Stromal cell of bone marrow (primary cell): ENCODE measurements around the gene SENP6.

Experiments used
- DNase-seq: peaks from one replicate; pipeline ENCODE4 v3.0.0-alpha.2; 2012; ENCODE audit warnings: low read depth

Gene SENP6

GRCh38 chr6:75747152-75747992 lies 145.7 kb downstream of the SENP6 start:
- DNase-seq, result no peak

GRCh38 chr6:75748003-75748742 lies 146.5 kb downstream of the SENP6 start:
- DNase-seq, result no peak

DNA sequence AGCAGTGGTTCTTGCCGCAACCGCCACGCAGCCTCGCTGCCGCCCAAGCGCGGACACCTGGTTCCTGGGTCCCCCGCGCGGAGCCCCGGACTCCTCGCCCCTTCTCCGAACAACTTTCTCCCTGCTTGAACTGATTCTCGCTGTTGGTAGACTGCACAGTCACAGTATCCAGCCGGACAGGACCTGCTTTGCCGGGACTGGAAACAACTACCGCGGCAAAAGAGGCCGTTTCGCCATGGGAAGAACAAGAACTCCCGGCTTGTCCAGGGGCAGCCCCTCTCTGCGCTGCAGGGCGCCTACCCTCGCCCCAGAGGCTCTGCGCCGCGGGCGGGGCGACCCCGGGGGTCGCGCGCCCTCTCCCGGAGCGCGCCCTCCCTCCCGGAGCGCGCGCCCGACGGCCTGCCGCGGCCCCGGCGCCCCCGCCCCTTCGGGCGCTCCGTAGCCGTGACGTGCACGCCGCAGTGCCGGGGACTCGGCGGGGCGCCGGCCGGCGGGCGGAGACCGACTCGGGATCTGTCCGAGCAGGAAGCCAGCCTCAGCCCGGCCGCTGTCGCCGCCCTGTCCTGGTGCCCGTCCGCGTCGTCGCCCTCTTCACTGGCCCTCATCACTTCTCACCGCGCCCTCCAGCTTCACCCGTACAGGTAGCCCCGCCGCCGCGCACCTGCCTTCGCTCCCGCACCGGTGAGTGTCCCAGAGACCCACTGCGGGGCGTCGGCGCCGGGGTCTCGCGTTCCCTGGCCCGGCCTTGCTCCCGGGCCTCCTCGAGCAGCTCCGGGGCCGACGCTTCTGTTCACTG lies 147.3 kb downstream of the SENP6 start, which contains the start of gene MYO6:
Gene MYO6, plus strand, starts transcription at position 497 of the 796 bp plus-strand sequence. CDS start 68,309 bp downstream, outside the sequence.
- DNase-seq, result peak; percentile 47

GRCh38 chr6:75751443-75751842 lies 149.8 kb downstream of the SENP6 start:
- DNase-seq, result no peak

GRCh38 chr6:75752365-75752764 lies 150.7 kb downstream of the SENP6 start:
- no peak for DNase-seq

DNA sequence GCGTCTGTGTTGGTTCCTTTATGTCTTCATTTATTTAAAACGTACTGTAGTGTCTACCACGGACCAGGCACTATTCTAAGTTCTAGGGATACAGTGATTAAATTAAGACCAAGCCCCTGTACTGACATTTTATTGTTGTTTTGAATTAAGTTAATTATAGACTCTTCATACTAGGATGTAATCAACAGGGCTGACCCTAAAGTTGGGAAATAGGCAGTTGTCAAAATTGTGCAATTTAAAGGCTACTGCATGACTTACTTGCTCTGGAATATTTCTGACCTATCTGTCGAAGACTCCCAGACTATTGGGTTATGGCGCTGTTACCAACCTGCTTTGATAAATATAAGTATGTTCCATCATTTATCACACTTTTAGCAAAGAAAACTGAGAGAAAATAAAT lies 154.0 kb downstream of the SENP6 start:
- no peak for DNase-seq

- no peak for DNase-seq
These were observed 155.6 kb downstream of the SENP6 start for GRCh38 chr6:75757295-75757694.

GRCh38 chr6:75758061-75758460 lies 156.4 kb downstream of the SENP6 start:
- DNase-seq, result no peak

DNA sequence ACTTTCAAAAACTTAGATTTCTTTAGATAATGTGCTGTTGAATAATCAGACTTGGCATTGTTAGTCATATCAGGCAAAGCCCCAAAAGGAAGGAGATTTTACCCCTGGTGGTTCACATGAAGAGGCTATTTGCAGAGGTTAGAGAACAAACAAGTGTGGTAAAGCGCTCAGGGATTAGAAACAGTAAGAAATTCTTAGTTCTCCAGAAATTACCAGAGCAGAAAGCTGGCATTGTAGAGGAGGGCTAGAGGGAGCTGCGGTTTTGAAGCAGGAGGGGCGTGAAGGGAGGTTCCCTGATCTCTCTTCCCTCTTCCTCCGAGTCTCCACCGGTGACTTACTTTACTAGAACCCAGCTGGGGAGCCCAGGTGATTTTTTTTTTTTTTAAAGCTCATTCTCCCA lies 157.5 kb downstream of the SENP6 start:
- DNase-seq, result no peak

DNA sequence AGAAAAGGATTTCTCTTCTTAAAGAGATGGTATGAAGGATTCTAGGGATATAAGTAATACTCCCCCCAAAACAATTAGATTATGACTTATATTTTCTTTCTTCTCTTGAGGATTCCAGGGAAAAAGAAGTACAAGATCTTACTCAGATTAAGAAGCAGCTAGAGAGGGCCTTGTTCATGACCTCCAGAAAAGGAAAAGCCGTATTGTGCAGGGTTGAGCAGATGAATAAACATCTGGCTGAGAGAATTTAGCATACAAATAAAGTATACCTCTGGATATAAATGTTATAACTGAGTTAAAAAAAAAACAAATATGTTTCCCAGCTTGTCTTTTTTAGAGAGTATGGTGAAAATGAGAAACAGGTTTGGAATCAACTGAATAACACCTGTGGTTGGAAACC lies 158.6 kb downstream of the SENP6 start:
- DNase-seq, result no peak

- no peak for DNase-seq
These were observed 159.8 kb downstream of the SENP6 start for GRCh38 chr6:75761489-75761888.

DNA sequence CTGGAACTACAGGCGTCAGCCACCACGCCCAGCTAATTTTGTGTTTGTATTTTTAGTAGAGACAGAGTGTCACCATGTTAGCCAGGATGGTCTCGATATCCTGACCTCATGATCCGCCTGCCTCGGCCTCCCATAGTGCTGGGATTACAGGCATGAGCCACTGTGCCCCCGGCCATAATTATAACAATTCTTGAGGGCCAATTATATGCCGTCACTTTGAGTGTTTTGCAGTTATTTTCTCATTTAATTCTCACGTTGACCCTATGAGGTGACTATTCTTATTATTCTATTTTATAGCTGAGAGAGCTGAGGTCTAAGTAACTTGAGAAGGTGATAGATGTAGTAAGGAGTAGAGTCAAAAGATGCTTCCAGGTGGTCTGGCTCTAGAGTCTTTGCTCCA lies 160.4 kb downstream of the SENP6 start:
- no peak for DNase-seq

- DNase-seq, result no peak
These were observed 164.7 kb downstream of the SENP6 start for GRCh38 chr6:75766387-75766786.
